T-helper 1 cell treated with Interleukin-12 subunit alpha and Interleukin-12 subunit beta and Interleukin-4 antibody, amounts not matched to agents 30 μg/mL and 1 μg/mL, for 36 hours (primary cell): ENCODE measurements around the gene GHITM.
A peak's percentile ranks its signal among the peaks of the same experiment; 100 is the strongest.
"Not testable (repeated sequence)": the region's sequence is repeated elsewhere in the genome, so short reads cannot be mapped to it uniquely, and the experiment has no call there.

ENCODE experiments used
- H3K27ac Mint-ChIP-seq: one replicate; pipeline ENCODE4 v1.8.0; 2021; ENCODE audit warnings: mild to moderate bottlenecking, mixed read lengths
- H3K27me3 Mint-ChIP-seq: one replicate; pipeline ENCODE4 v1.8.0; 2021; ENCODE audit warnings: low read depth, mixed read lengths
- H3K36me3 Mint-ChIP-seq: one replicate; pipeline ENCODE4 v1.8.0; 2021; ENCODE audit warnings: low read depth, mixed read lengths
- H3K4me1 Mint-ChIP-seq: one replicate; pipeline ENCODE4 v1.8.0; 2021; ENCODE audit warnings: low read depth, mixed read lengths
- H3K4me3 Mint-ChIP-seq: one replicate; pipeline ENCODE4 v1.8.0; 2021; ENCODE audit warnings: mild to moderate bottlenecking, moderate library complexity, mixed read lengths
- H3K9me3 Mint-ChIP-seq: one replicate; pipeline ENCODE4 v1.8.0; 2021; ENCODE audit warnings: mixed read lengths

Gene GHITM

GRCh38 chr10:84176836-84177474 is 37.6 kb downstream of the GHITM start:
- Mint-ChIP-seq H3K9me3 (no peaks in the 10 kb centered on the region), H3K4me3 (no peak overlapping the region), H3K36me3 (no peaks in the 10 kb centered on the region), H3K27me3 (no peaks in the 10 kb centered on the region), H3K27ac (peak overlapping the region; percentile 67), H3K4me1 (peaks cover 5% of the 10 kb centered on the region)

GRCh38 chr10:84177541-84178141 is 38.3 kb downstream of the GHITM start:
- Mint-ChIP-seq H3K4me3 (no peak overlapping the region), H3K36me3 (no peaks in the 10 kb centered on the region), H3K4me1 (peaks cover 5% of the 10 kb centered on the region), H3K27me3 (no peaks in the 10 kb centered on the region), H3K27ac (no peak overlapping the region), H3K9me3 (no peaks in the 10 kb centered on the region)

GRCh38 chr10:84178160-84178609 is 38.9 kb downstream of the GHITM start:
- no peaks in the 10 kb centered on the region for H3K27me3 Mint-ChIP-seq
- no peak overlapping the region for H3K27ac Mint-ChIP-seq
- no peaks in the 10 kb centered on the region for H3K9me3 Mint-ChIP-seq
- peaks cover 4% of the 10 kb centered on the region for H3K4me1 Mint-ChIP-seq
- no peaks in the 10 kb centered on the region for H3K36me3 Mint-ChIP-seq
- no peak overlapping the region for H3K4me3 Mint-ChIP-seq

GRCh38 chr10:84179059-84179710 is 39.9 kb downstream of the GHITM start:
- Mint-ChIP-seq H3K36me3 (no peaks in the 10 kb centered on the region), H3K4me1 (peaks cover 4% of the 10 kb centered on the region), H3K4me3 (no peak overlapping the region)

GRCh38 chr10:84180386-84180785 is 41.1 kb downstream of the GHITM start:
- H3K4me3 Mint-ChIP-seq, H3K27me3 Mint-ChIP-seq, H3K27ac Mint-ChIP-seq, H3K9me3 Mint-ChIP-seq, H3K4me1 Mint-ChIP-seq, H3K36me3 Mint-ChIP-seq: not testable (repeated sequence)

More at GRCh38 chr10:84179059-84179710, 39.9 kb downstream of the GHITM start:
- Mint-ChIP-seq H3K27ac (no peak overlapping the region), H3K9me3 (no peaks in the 10 kb centered on the region), H3K27me3 (no peaks in the 10 kb centered on the region)

- no peak overlapping the region for H3K4me3 Mint-ChIP-seq
- H3K9me3 Mint-ChIP-seq = no peaks in the 10 kb centered on the region
- no peaks in the 10 kb centered on the region for H3K36me3 Mint-ChIP-seq
- peaks cover 7% of the 10 kb centered on the region for H3K4me1 Mint-ChIP-seq
- H3K27ac Mint-ChIP-seq = no peak overlapping the region
- no peaks in the 10 kb centered on the region for H3K27me3 Mint-ChIP-seq
Observed at GRCh38 chr10:84181631-84182030, 42.3 kb downstream of the GHITM start.

- H3K4me1 Mint-ChIP-seq = peaks cover 4% of the 10 kb centered on the region
- H3K4me3 Mint-ChIP-seq = no peak overlapping the region
- no peaks in the 10 kb centered on the region for H3K36me3 Mint-ChIP-seq
- no peaks in the 10 kb centered on the region for H3K9me3 Mint-ChIP-seq
- no peaks in the 10 kb centered on the region for H3K27me3 Mint-ChIP-seq
- no peak overlapping the region for H3K27ac Mint-ChIP-seq
Observed at GRCh38 chr10:84184517-84184916, 45.2 kb downstream of the GHITM start.

GRCh38 chr10:84185526-84186175 is 46.3 kb downstream of the GHITM start:
- Mint-ChIP-seq H3K36me3 (no peaks in the 10 kb centered on the region), H3K9me3 (no peaks in the 10 kb centered on the region), H3K27ac (no peak overlapping the region), H3K4me3 (no peak overlapping the region), H3K27me3 (no peaks in the 10 kb centered on the region), H3K4me1 (peaks cover 4% of the 10 kb centered on the region)

GRCh38 chr10:84188815-84189214 is 49.5 kb downstream of the GHITM start:
- no peak overlapping the region for H3K27ac Mint-ChIP-seq
- peaks cover 26% of the 10 kb centered on the region for H3K27me3 Mint-ChIP-seq
- H3K4me3 Mint-ChIP-seq = no peak overlapping the region
- peaks cover 2% of the 10 kb centered on the region for H3K36me3 Mint-ChIP-seq
- peaks cover 9% of the 10 kb centered on the region for H3K4me1 Mint-ChIP-seq
- H3K9me3 Mint-ChIP-seq = no peaks in the 10 kb centered on the region

GRCh38 chr10:84190621-84191020 is 51.3 kb downstream of the GHITM start:
- no peaks in the 10 kb centered on the region for H3K9me3 Mint-ChIP-seq
- peaks cover 5% of the 10 kb centered on the region for H3K4me1 Mint-ChIP-seq
- peaks cover 2% of the 10 kb centered on the region for H3K36me3 Mint-ChIP-seq
- H3K27ac Mint-ChIP-seq = no peak overlapping the region
- no peak overlapping the region for H3K4me3 Mint-ChIP-seq
- peaks cover 38% of the 10 kb centered on the region for H3K27me3 Mint-ChIP-seq

GRCh38 chr10:84191106-84191505 is 51.8 kb downstream of the GHITM start:
- H3K9me3 Mint-ChIP-seq = no peaks in the 10 kb centered on the region

GRCh38 chr10:84193327-84193726 is 54.0 kb downstream of the GHITM start:
- peaks cover 5% of the 10 kb centered on the region for H3K4me1 Mint-ChIP-seq
- H3K27ac Mint-ChIP-seq = no peak overlapping the region
- no peak overlapping the region for H3K4me3 Mint-ChIP-seq
- peaks cover 60% of the 10 kb centered on the region for H3K27me3 Mint-ChIP-seq
- H3K9me3 Mint-ChIP-seq = no peaks in the 10 kb centered on the region
- H3K36me3 Mint-ChIP-seq = peaks cover 2% of the 10 kb centered on the region

More at GRCh38 chr10:84191106-84191505, 51.8 kb downstream of the GHITM start:
- Mint-ChIP-seq H3K36me3 (peaks cover 2% of the 10 kb centered on the region), H3K4me1 (peaks cover 5% of the 10 kb centered on the region), H3K27ac (no peak overlapping the region), H3K27me3 (peaks cover 42% of the 10 kb centered on the region), H3K4me3 (no peak overlapping the region)

- Mint-ChIP-seq H3K4me1 (peaks cover 5% of the 10 kb centered on the region), H3K4me3 (no peak overlapping the region), H3K9me3 (no peaks in the 10 kb centered on the region), H3K27me3 (peaks cover 64% of the 10 kb centered on the region), H3K27ac (no peak overlapping the region), H3K36me3 (peaks cover 2% of the 10 kb centered on the region)
Observed at GRCh38 chr10:84193846-84194423, 54.6 kb downstream of the GHITM start.

GRCh38 chr10:84194424-84195043 is 55.2 kb downstream of the GHITM start, which contains the start of gene CDHR1:
TSS of gene CDHR1 (plus strand) at chr10:84194537. CDS start at chr10:84194761, 224 bp downstream.
- H3K27ac Mint-ChIP-seq = no peak within 1 kb of the TSS
- no peaks in the 10 kb centered on the region for H3K9me3 Mint-ChIP-seq
- peaks cover 5% of the 10 kb centered on the region for H3K4me1 Mint-ChIP-seq
- H3K4me3 Mint-ChIP-seq = peak within 1 kb of the TSS; percentile 28
- H3K27me3 Mint-ChIP-seq = peaks cover 64% of the 10 kb centered on the region
- H3K36me3 Mint-ChIP-seq = peaks cover 2% of the 10 kb centered on the region
